HG03135 (cell line): ENCODE data around the gene PRR12.
"Not testable (repeated sequence)": the region's sequence is repeated elsewhere in the genome, so short reads cannot be mapped to it uniquely, and the experiment has no call there.

Experiments
- ATAC-seq: cut with Tn5 transposase; IDR thresholded peaks from one replicate; pipeline ENCODE4 v1.9.1; 2021; ENCODE audit warnings: mild to moderate bottlenecking, moderate library complexity; ENCODE audit not compliant: unreplicated experiment

Gene PRR12

GRCh38 chr19:49614096-49614833 lies 23.3 kb downstream of the PRR12 start:
- ATAC-seq: no peak

DNA sequence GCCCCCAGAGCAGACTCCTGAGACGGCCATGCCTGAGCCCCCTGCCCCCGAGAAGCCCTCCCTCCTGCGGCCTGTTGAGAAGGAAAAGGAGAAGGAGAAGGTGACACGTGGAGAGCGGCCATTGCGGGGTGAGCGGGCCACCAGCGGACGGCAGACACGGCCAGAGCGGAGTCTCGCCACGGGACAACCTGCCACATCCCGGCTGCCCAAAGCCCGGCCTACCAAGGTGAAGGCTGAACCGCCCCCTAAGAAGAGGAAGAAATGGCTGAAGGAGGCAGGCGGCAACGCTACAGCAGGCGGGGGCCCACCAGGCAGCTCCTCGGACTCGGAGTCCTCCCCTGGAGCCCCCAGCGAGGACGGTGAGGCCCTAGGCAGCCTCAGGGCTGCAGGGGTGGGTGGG lies 24.9 kb downstream of the PRR12 start:
- ATAC-seq: no peak

DNA sequence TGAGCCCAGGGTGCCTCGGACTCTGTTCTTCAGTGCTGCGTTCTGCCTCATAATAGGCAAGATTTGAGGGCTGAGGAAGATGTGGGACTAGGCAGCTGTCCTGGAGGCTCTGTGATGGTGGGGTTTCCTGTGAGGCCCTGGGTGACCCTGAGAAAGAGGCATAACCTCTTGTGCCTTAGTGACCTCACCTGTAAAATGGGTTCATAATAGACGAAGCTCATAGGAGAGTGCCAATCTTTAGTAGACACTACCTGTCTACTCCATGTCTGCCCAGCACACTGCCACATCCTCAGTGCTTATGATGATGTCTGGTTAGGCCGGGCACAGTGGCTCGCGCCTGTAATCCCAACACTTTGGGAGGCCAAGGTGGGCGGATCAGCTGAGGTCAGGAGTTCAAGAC lies 25.6 kb downstream of the PRR12 start:
- no peak for ATAC-seq

DNA sequence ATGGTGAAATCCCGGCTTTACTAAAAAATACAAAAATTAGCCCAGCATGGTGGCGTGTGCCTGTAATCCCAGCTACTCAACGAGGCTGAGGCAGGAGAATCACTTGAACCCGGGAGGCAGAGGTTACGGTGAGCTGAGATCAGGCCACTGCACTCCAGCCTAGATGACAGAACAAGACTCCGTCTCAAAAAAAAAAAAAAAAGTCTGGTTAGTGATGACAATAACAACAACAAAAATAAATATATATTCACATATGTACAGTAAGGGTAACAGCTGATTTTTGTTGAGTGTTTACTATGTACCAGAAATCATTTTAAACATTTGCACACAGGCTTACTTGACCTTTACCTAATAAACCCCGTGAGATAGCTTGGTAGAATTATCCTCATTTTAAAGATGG lies 26.0 kb downstream of the PRR12 start:
- ATAC-seq: no peak

GRCh38 chr19:49617860-49618259 lies 26.9 kb downstream of the PRR12 start:
- ATAC-seq: not testable (repeated sequence)

DNA sequence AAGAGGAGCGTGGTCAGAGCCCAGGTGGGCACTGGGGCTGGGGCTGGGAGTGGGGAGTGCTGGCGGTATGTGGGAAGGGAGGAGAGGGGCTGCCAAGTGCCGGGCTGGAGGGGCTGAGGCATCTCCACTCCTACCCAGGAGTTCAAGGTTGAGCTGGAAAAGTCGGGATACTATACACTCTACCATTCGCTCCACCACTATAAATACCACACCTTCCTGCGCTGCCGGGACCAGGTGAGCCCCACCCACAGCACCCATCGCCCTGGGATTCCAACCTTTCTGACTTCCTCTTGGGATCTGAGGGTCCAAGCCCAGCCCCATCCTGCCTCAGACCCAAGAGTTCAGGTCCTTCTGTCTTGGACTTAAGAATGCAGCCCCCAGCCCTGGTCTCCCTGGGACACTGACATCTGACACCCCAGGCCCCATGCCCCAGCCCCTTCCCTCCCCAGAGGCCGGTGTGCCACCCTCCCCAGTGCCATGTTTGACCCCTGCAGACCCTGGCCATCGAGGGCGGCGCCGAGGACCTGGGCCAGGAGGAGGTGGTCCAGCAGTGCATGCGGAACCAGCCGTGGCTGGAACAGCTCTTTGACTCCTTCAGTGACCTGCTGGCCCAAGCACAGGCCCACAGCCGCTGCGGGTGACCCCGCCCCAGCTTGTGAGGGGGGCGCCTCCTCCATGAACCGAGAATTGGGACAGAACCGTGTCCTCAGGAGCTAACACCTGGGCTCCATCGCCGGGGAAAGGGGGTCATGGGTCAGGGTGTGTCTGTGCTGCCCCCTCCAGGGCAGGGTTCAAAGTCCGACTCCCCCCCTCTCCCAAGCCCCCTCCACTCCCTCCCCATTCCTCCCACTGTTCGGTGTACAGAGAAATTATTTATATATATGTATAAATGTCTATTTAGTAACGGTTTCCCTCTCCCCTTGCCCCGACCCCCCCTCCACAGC lies 34.3 kb downstream of the PRR12 start:
- ATAC-seq: no peak

- no peak for ATAC-seq
Measured at GRCh38 chr19:49626226-49626625, 35.2 kb downstream of the PRR12 start.

- no peak for ATAC-seq
Measured at GRCh38 chr19:49629659-49630058, 38.7 kb downstream of the PRR12 start.

DNA sequence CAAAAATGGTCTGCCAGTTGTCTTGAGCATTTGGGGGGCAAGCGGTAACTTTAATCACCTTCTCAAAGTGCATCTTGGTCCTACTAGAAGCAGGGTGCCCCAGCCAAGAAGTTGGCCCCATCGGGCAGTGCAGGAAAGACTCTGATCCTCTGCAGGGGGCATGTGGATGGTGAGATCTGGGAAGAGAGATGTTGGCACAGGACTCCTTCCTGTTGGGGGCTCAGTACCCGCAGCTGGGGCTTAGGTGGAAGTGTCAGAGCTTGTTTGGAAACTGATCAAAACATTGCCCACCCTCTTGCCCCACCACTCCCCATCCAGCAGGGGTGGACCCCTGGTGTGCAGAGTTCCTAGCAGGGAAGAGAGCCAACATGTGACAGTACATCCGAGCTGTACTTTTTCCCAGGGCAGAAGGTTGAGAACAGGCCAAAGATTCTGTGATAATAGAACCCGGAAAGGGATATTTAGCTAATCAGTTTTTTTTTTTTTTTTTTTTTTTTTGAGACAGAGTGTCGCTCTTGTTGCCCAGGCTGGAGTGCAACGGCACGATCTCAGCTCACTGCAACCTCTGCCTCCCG lies 40.1 kb downstream of the PRR12 start:
- no peak for ATAC-seq

DNA sequence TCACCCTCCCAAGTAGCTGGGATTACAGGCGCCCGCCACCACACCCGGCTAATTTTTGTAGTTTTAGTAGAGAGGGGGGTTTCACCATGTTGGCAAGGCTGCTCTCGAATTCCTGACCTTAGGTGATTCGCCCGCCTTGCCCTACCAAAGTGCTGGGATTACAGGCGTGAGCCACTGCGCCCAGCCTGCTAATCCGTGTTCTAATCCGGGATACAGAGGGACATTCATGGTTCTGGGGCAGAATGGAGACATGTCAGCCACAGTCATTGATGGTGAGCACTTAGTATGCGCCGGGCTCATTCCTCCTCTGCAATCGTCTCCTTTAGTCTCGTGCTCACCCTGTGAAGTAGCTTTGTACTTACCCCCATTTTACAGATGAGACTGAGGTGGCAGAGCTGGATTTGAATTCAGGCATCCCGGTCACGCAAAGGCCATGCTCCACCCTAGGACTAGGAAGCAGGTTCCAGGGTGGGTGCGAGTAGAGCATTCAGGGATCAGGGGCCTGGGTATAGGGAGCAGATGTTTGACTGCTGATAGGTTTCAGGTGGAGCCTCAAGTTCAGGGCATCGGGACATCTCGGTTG lies 40.7 kb downstream of the PRR12 start:
- no peak for ATAC-seq

GRCh38 chr19:49632576-49632975 lies 41.6 kb downstream of the PRR12 start:
- ATAC-seq: no peak

GRCh38 chr19:49633273-49633672 lies 42.3 kb downstream of the PRR12 start:
- not testable (repeated sequence) for ATAC-seq

DNA sequence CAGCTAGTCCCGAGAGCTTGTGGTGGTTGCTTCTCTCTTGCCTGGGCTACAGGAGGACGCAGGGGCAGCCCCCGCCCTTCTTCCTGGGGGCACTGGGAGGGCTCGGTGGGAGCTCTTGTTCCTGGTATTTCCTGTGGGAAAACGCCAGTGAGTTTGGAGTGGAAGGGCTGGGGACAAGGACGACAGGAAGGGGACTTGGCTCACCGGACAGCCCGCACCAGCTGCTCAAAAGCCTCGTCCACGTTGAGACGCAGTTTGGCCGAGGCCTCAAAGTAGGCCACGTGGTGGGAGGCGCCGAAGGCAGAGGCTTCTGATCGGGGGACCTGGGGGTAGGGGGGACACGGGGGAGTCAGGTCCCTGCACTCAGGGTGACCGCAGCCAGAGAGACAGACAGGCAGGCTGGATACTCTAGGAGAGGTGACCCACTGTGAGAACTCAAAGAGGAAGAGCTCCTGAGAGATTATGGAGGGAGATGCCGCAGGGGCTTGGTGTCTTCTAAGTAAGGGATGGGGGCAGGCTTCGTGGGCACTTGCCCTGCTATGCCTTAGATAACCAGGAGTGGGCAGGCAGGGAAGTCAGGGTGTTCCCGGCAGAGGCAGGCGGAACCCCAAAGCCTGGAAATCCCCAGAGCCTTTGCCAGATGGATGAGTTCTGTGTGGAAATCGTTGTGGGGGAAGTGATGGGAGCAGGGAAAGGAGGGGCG lies 44.7 kb downstream of the PRR12 start:
- no peak for ATAC-seq

DNA sequence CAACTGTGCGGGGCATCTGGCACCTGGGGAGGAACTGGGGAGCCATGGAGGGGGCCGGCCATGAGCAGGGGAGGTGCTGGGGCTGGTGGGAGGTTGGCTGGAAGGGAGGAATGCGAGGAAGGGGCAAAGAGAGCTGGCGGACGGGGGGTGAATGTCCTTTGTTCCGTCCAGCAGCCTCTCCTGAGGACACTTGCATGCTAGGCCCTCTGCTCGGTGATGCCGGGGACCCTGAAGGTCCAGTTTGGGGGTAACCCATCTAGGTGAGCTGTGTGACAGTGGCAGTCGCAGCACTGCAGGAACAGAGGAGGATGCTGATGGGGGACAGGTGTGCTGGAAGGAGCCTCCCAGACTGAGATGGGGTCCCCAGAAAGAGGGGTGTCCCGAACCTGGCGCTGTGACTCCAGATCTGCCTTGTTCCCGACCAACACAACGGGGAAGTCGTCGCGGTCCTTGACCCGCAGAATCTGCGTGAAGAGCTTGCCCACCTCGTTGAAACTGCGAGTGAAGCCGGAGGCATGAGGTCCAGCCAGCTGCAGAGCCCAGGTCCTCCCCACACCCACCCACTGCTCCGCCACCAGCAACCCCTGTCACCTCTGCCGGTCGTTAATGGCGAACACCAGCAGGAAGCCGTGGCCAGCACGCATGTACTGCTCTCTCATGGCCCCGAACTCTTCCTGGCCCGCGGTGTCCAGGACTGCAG lies 45.4 kb downstream of the PRR12 start:
- ATAC-seq: no peak

DNA sequence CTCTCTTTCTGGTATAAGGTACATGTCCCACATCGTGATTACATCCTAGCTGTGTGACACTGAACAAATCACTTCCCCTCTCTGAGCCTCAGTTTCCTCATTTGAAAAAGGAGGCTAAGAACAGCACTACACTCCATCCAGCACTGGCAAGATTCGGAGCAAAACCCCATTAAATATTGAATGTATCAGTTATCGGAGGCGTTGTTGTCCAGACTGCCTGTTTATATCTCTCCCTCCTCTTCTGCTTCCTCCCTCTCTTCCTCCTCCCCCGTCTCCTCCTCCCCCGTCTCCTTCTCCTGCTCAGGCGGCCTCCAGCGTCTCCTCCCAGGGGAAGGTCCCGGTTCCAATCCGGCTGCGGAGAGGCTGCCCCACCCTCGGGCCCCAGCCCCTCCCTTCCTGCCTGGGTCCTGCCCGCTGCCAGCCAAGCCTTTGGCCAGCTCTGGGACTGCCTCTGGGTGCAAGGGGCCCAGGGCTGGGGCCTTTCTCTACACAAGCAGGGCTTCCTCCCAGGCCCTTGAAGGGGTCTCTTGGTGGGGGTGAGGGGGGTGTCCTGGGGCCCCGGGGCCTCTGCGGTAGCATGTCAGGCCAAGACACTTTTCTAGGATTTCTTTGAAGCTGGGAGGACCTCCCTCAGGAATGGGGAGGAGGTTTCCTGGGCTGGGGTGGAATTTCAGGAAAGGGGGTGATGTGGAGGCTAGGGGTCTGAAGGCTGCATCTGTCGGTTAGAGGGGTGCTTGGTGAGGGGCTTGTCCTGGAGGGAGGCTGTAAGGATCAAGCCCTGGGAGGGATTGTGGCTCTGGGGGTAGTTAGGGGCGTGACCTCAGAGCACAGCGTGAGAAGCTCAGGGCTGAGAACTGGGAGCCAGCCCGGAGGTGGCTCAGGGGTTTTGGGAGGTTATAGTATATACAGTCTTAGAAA lies 47.1 kb downstream of the PRR12 start:
- no peak for ATAC-seq

GRCh38 chr19:49639401-49640112 lies 48.6 kb downstream of the PRR12 start:
- no peak for ATAC-seq

- ATAC-seq: peak; percentile 55
Measured at GRCh38 chr19:49640113-49640898, 49.3 kb downstream of the PRR12 start, which contains the start of gene RRAS. TSS of gene RRAS (minus strand) at chr19:49640143. CDS start at chr19:49640098, 45 bp downstream.
